Esophagus squamous epithelium (tissue), 5 donors: ENCODE measurements around the gene PRR23A. TPM values are rescaled to one million over a fixed set of nuclear protein-coding genes. Genes with fewer than 3 reads are reported as not detected.

Experiments used
- DNase-seq: peaks from one replicate; lab custom pipeline; 2025; lab: John Stamatoyannopoulos, UW
- H3K27ac ChIP-seq, 4 donors: fragments of 200-600 bp; sonication (generic); one replicate each; pipeline ENCODE4 v1.5.1; 2016 to 2019; ENCODE audit warnings: mild to moderate bottlenecking in 1 of 4
- H3K27me3 ChIP-seq, 4 donors: fragments of 200-600 bp; sonication (generic); 1 replicate in 3 of 4; 2 replicates in 1 of 4; pipeline versions ENCODE4 v1.5.1 to v1.6.0; 2017 to 2021; ENCODE audit warnings: antibody characterized with exemption in 1 of 4
- H3K36me3 ChIP-seq, 3 donors: fragments of 200-600 bp; sonication (generic); one replicate each; pipeline ENCODE4 v1.5.1; 2016 to 2019
- H3K4me1 ChIP-seq, 3 donors: fragments of 200-600 bp; sonication (generic); one replicate each; pipeline ENCODE4 v1.5.1; 2017 to 2019
- H3K4me3 ChIP-seq, 4 donors: fragments of 200-600 bp; sonication (generic); 1 replicate in 3 of 4; 2 replicates in 1 of 4; pipeline ENCODE4 v1.5.1; 2016 to 2019; ENCODE audit warnings: mild to moderate bottlenecking in 2 of 4, moderate library complexity in 1 of 4
- H3K9me3 ChIP-seq, 3 donors: fragments of 200-600 bp; sonication (generic); one replicate each; pipeline ENCODE4 v1.5.1; 2016 to 2019
- CTCF ChIP-seq, 6 experiments: fragments of 450-650 bp in 4 of 6; fragments of 200-600 bp in 2 of 6; sonication (generic) in 2 of 6; IDR thresholded peaks; one replicate each; pipeline ENCODE4 v1.5.1; 2016 to 2019; ENCODE audit warnings: antibody characterized with exemption in 6 of 6, mild to moderate bottlenecking in 4 of 6, moderate library complexity in 4 of 6
- POLR2A ChIP-seq, 4 donors: fragments of 450-650 bp; IDR thresholded peaks; one replicate each; pipeline ENCODE4 v1.6.1; 2017; ENCODE audit warnings: antibody characterized with exemption in 4 of 4, mild to moderate bottlenecking in 4 of 4, moderate library complexity in 3 of 4
- WGBS, 2 donors: methylation state at CpG; one replicate each; pipeline ENCODE4 v1.1.5; 2018; 5-methylcytosine and 5-hydroxymethylcytosine counted together
- intact Hi-C: fragments of 100-400 bp; cut with DNase I; formaldehyde crosslinking; loops from one replicate; pipeline ENCODE4 v1.15.0; 2022
- total RNA-seq, 4 donors: library from RNA; depleted of rRNA; stranded (reverse); fragments of >200 nt; gene quantifications; one replicate each; pipeline ENCODE4 v1.1.0, GENCODE V29; 2016
- donor health status: DM: yes; HTN: yes; CAD: no.

PRR23A gene
- not detected for total RNA-seq

DNA sequence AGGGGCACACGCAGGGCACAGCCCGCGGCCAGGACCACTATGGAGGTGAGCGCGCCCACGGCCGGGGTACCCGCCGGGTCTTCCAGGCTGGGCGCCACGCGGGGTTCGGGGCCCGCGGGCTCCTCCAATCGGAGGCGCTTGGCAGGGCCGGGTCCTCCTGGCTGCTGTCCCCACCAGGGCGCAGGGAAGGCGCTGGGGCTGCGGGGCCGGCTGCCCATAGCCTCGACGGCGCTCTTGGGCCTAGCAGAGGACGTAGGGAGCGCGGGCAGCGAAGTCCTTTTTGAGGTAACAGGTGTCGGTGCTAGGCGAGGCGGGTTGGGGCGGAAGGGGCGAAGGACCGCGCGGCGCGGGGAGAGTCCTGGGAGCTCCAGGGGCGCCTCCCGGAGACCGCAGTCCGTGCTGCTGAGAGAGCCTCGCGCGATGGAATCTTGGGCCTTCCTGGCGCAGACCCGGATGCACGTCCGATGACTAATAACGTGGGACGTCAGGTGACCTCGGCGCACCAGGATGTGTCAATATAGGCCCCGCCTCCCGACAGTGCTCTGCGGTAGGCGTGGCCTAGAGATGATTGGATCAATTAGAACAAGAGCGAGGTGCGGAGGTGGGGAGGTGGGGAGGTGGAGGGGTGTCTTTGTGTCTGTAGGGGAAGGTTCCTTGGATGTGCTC, at the start of gene PRR23A:
PRR23A (minus strand) TSS at position 218 of the 666 bp plus-strand sequence; CDS start at position 218, 0 bp downstream.
- TF ChIP-seq POLR2A (IDR thresholded peaks at IDR 0.05), result no peak
- TF ChIP-seq CTCF (IDR thresholded peaks at IDR 0.05), result no peak

DNA sequence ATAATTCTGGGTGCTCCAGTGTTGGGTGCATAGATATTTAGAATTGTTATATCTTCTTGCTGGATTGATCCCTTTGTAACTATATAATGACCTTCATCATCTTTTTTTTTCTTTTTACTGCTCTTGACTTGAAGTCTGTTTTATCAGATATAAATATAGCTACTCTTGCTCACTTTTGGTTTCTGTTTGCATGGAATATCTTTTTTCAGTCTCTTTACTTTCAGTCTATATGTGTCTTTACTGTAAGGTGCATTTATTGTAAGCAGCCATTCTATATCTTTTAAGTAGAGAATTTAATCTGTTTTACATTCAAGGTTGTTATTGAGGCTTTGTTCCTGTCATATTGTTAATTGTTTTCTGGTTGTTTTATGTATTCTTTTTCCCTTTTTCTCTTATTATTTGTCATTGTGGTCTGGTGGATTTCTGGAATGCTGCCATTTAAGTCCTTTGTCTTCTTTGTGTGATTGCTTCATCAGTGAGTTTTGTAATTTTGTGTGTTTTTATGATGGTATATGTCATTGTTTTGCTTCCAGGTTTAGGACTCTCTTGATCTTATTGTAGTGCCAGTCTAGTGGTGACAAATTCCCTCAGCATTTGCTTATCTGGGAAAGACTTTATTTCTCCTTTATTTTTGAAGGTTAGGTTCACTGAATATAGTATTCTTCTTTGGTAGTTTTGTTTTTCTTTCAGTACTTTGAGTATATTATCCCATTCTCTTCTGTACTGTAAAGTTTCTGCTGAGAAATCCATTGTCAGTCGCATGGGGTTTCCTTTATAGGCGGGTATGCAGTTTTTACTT, 46.9 kb upstream of the PRR23A start:
- intact Hi-C loops, result no loop called here
- H3K4me1 ChIP-seq, result no peaks in the 10 kb centered on the region
- WGBS, 2 donors, result 79 to 80% methylated on average over 2 of the region's 2 CpGs
- H3K27ac ChIP-seq, result no peak overlapping the region
- no peaks in the 10 kb centered on the region for H3K27me3 ChIP-seq
- no peaks in the 10 kb centered on the region for H3K36me3 ChIP-seq
- no peak overlapping the region for H3K4me3 ChIP-seq
- no peak for TF ChIP-seq CTCF (IDR thresholded peaks at IDR 0.05)
- no peak for TF ChIP-seq POLR2A (IDR thresholded peaks at IDR 0.05)
- DNase-seq, result no peak
- H3K9me3 ChIP-seq, result peaks cover 0 to 11% (median 0%) of the 10 kb centered on the region in 3 donors

More for the DNA sequence above, at the start of gene PRR23A:
- no peak within 1 kb of the TSS for H3K4me3 ChIP-seq
- WGBS, 2 donors, result 84 to 92% methylated on average over 2 to 11 of the region's 60 CpGs
- no peaks in the 10 kb centered on the region for H3K36me3 ChIP-seq
- DNase-seq, result no peak
- intact Hi-C loops, result no loop called here
- no peaks in the 10 kb centered on the region for H3K4me1 ChIP-seq
- H3K9me3 ChIP-seq, result peaks cover 0 to 8% (median 7%) of the 10 kb centered on the region in 3 donors
- H3K27me3 ChIP-seq, result no peaks in the 10 kb centered on the region
- H3K27ac ChIP-seq, result no peak within 1 kb of the TSS

DNA sequence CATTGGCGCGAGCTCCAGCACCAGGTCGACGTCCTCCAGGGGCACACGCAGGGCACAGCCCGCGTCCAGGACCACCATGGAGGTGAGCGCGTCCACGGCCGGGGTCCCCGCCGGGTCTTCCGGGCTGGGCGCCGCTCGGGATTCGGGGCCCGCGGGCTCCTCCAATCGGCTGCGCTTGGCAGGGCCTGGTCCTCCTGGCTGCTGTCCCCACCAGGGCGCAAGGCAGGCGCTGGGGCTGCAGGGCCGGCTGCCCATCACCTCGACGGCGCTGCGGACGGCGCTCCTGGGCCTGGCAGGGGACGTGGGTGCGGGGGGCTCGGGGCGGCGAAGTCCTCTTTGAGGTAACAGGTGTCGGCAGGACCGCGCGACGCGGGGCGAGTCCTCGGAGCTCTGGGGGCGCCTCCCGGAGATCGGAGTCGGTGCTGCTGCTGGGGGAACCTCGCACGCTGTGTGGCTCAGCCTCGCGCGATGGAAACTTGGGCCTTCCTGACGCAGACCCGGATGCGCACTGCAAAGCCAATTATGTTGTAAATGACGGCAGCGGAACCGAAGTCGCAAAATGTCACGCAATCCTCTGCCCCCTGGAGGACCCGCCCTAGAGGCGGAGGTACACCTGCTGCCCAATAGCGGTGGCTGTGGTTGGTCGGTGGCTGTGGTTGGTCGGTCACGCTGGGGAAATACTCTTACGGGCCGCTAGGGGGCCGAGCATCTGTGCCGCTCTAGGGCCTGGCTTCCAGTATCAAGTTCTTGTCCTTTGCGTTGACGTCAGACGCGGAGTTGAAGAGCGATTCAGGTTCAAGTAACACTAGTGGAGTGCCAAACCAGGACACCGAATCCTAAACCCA, 38.5 kb upstream of the PRR23A start, which contains the start of gene PRR23C:
PRR23C (minus strand) TSS at position 527 of the 845 bp plus-strand sequence; CDS start at position 255, 272 bp downstream.
- Histone ChIP-seq H3K27ac (no peak within 1 kb of the TSS), H3K4me1 (no peaks in the 10 kb centered on the region), H3K9me3 (peaks cover 0 to 17% (median 5%) of the 10 kb centered on the region in 3 donors), H3K27me3 (peaks cover 0 to 9% (median 0%) of the 10 kb centered on the region in 4 donors), H3K4me3 (no peak within 1 kb of the TSS), H3K36me3 (no peaks in the 10 kb centered on the region)
- TF ChIP-seq CTCF (IDR thresholded peaks at IDR 0.05), result no peak
- TF ChIP-seq POLR2A (IDR thresholded peaks at IDR 0.05), result no peak
- no peak for DNase-seq
- intact Hi-C loops, result no loop called here
- WGBS, 2 donors, result 52 to 72% methylated on average over 32 to 38 of the region's 77 CpGs

GRCh38 chr3:139043554-139044365, 37.7 kb upstream of the PRR23A start:
- H3K27me3 ChIP-seq, result peaks cover 0 to 9% (median 0%) of the 10 kb centered on the region in 4 donors
- H3K36me3 ChIP-seq, result no peaks in the 10 kb centered on the region
- no peaks in the 10 kb centered on the region for H3K4me1 ChIP-seq
- no peak for DNase-seq
- WGBS, 2 donors, result 79 to 87% methylated on average over 14 to 23 of the region's 50 CpGs
- no peak for TF ChIP-seq POLR2A (IDR thresholded peaks at IDR 0.05)
- no peak for TF ChIP-seq CTCF (IDR thresholded peaks at IDR 0.05)
- no peak overlapping the region for H3K27ac ChIP-seq
- intact Hi-C loops, result no loop called here
- H3K9me3 ChIP-seq, result peaks cover 0 to 17% (median 5%) of the 10 kb centered on the region in 3 donors
- H3K4me3 ChIP-seq, result no peak overlapping the region
